HCEC 1CT (cell line): Measurements from ENCODE around the gene RXRA.
"Not testable (repeated sequence)": the region's sequence is repeated elsewhere in the genome, so short reads cannot be mapped to it uniquely, and the experiment has no call there.

ENCODE experiments used
- DNase-seq: peaks from one replicate; pipeline ENCODE4 v3.0.0-alpha.2; 2017

Gene RXRA

GRCh38 chr9:134294153-134295071 lies 31.8 kb upstream of the RXRA start:
- DNase-seq: no peak

- no peak for DNase-seq
These were observed 31.0 kb upstream of the RXRA start for GRCh38 chr9:134295101-134295745.

- no peak for DNase-seq
These were observed 30.5 kb upstream of the RXRA start for GRCh38 chr9:134295746-134296250.

GRCh38 chr9:134296301-134297082 lies 29.8 kb upstream of the RXRA start:
- no peak for DNase-seq

- DNase-seq: no peak
These were observed 29.2 kb upstream of the RXRA start for GRCh38 chr9:134297083-134297410.

- no peak for DNase-seq
These were observed 28.7 kb upstream of the RXRA start for GRCh38 chr9:134297576-134297975.

GRCh38 chr9:134298000-134298399 lies 28.3 kb upstream of the RXRA start:
- no peak for DNase-seq

GRCh38 chr9:134299068-134299467 lies 27.2 kb upstream of the RXRA start:
- no peak for DNase-seq

- no peak for DNase-seq
These were observed 26.4 kb upstream of the RXRA start for GRCh38 chr9:134299883-134300282.

- no peak for DNase-seq
These were observed 24.7 kb upstream of the RXRA start for GRCh38 chr9:134301387-134302129.

GRCh38 chr9:134302130-134302817 lies 24.0 kb upstream of the RXRA start:
- no peak for DNase-seq

GRCh38 chr9:134303601-134304000 lies 22.7 kb upstream of the RXRA start:
- DNase-seq: no peak

GRCh38 chr9:134304261-134304660 lies 22.0 kb upstream of the RXRA start:
- no peak for DNase-seq

GRCh38 chr9:134304690-134305089 lies 21.6 kb upstream of the RXRA start:
- DNase-seq: no peak

GRCh38 chr9:134305533-134305932 lies 20.7 kb upstream of the RXRA start:
- DNase-seq: no peak

- not testable (repeated sequence) for DNase-seq
These were observed 20.2 kb upstream of the RXRA start for GRCh38 chr9:134306042-134306441.

- no peak for DNase-seq
These were observed 19.3 kb upstream of the RXRA start for GRCh38 chr9:134306636-134307600.

GRCh38 chr9:134307674-134308638 lies 18.3 kb upstream of the RXRA start:
- no peak for DNase-seq

GRCh38 chr9:134308639-134309220 lies 17.5 kb upstream of the RXRA start:
- DNase-seq: not testable (repeated sequence)
